ENCODE results near the gene LDHB.
A peak's percentile ranks its signal among the peaks of the same experiment; 100 is the strongest.
"Not testable (repeated sequence)": the region's sequence is repeated elsewhere in the genome, so short reads cannot be mapped to it uniquely, and the experiment has no call there.

Gene LDHB

GRCh38 chr12:21657326-21658077, at the start of gene LDHB:
TSS of gene LDHB (minus strand) at chr12:21657842. CDS start at chr12:21654671, 3,171 bp downstream.
- peak; percentile 83 for DNase-seq

GRCh38 chr12:21704847-21705246, 47.2 kb upstream of the LDHB start:
- DNase-seq = no peak

- no peak for DNase-seq
Measured at GRCh38 chr12:21699851-21700250, 42.2 kb upstream of the LDHB start.

GRCh38 chr12:21697904-21698630, 40.4 kb upstream of the LDHB start:
- DNase-seq = no peak

- no peak for DNase-seq
Measured at GRCh38 chr12:21696625-21697024, 39.0 kb upstream of the LDHB start.

GRCh38 chr12:21695986-21696385, 38.3 kb upstream of the LDHB start:
- DNase-seq = no peak

- DNase-seq = no peak
Measured at GRCh38 chr12:21694660-21695059, 37.0 kb upstream of the LDHB start.

- no peak for DNase-seq
Measured at GRCh38 chr12:21691515-21691914, 33.9 kb upstream of the LDHB start.

- no peak for DNase-seq
Measured at GRCh38 chr12:21690704-21691368, 33.2 kb upstream of the LDHB start.

- DNase-seq = no peak
Measured at GRCh38 chr12:21683115-21683514, 25.5 kb upstream of the LDHB start.

GRCh38 chr12:21678959-21679358, 21.3 kb upstream of the LDHB start:
- no peak for DNase-seq

GRCh38 chr12:21677622-21678277, 20.1 kb upstream of the LDHB start:
- no peak for DNase-seq

GRCh38 chr12:21677204-21677603, 19.6 kb upstream of the LDHB start:
- no peak for DNase-seq

GRCh38 chr12:21676776-21677175, 19.1 kb upstream of the LDHB start:
- DNase-seq = no peak

- no peak for DNase-seq
Measured at GRCh38 chr12:21675641-21676040, 18.0 kb upstream of the LDHB start.

- DNase-seq = no peak
Measured at GRCh38 chr12:21675096-21675495, 17.5 kb upstream of the LDHB start.

GRCh38 chr12:21673830-21674552, 16.3 kb upstream of the LDHB start:
- DNase-seq = not testable (repeated sequence)

GRCh38 chr12:21672146-21672545, 14.5 kb upstream of the LDHB start:
- no peak for DNase-seq

- DNase-seq = no peak
Measured at GRCh38 chr12:21666722-21667121, 9.1 kb upstream of the LDHB start.

GRCh38 chr12:21665816-21666215, 8.2 kb upstream of the LDHB start:
- DNase-seq = no peak

GRCh38 chr12:21662122-21662792, 4.6 kb upstream of the LDHB start:
- no peak for DNase-seq

All from COR-L47 (cell line).